GM21447 (cell line): ENCODE results near the gene TGM6.

Experiments
- ATAC-seq: cut with Tn5 transposase; IDR thresholded peaks from one replicate; pipeline ENCODE4 v1.9.1; 2021; ENCODE audit not compliant: unreplicated experiment

TGM6 gene

GRCh38 chr20:2451939-2452732 is 71.4 kb downstream of the TGM6 start:
- ATAC-seq = no peak

- ATAC-seq = no peak
Observed at GRCh38 chr20:2453792-2454191, 73.1 kb downstream of the TGM6 start.

DNA sequence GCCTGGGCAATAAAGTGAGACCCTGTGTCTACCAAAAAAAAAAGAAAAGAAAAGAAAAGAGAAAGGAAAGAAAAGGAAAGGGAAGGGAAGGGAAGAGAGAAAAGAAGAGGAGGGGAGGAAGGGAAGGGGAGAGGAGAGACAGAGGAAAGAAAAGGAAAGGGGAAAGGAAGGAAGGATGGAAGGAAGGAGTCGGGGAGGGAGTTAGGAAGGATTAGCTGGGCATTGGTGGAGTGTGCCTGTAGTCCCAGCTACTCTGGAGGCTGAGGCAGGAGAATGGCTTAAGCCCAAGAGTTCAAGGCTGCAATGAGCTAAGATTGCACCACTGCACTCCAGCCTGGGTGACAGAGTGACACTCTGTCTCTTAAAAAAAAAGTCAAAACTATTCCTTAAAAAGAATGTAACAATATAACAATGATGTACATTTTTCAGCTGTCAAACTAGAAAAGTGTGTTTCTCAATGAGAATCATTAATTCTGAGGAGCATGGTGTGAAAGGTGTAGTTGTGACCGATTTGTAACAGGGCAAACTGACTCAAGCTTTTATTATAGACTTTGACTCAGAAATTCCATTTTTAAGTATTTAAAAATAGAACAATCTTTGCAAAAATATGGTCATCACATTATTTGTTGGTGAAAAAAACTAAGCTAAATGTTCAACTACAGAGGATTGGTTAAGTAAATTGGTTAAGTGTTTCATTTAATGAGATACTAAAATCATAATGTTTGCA is 75.2 kb downstream of the TGM6 start:
- no peak for ATAC-seq

DNA sequence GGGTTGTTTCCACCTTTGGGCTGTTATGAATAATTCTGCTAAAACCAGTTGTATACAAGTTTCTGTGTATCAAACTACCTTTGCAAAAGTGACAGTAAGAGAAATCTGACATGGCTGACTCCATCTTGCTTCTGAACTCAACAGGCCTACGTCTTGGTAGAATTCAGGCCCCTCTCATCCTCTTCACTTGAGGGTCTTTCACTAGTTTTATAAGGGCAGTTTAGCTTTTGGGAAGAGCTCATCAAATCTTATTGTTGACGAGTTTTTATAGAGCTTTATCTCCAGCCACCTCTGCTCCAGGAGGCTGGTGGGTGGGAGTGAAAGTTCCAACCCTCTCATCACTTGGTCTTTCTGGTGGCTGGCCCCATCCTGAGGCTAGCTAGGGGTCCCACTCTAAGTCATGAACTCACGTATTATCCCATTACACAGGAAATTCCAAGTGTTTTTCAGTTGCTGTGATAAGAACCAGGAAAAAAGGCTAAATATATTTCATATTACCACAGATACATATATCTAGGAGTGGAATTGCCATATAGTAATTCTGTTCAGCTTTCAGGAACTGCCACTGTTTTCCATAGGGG is 78.3 kb downstream of the TGM6 start:
- ATAC-seq = no peak

DNA sequence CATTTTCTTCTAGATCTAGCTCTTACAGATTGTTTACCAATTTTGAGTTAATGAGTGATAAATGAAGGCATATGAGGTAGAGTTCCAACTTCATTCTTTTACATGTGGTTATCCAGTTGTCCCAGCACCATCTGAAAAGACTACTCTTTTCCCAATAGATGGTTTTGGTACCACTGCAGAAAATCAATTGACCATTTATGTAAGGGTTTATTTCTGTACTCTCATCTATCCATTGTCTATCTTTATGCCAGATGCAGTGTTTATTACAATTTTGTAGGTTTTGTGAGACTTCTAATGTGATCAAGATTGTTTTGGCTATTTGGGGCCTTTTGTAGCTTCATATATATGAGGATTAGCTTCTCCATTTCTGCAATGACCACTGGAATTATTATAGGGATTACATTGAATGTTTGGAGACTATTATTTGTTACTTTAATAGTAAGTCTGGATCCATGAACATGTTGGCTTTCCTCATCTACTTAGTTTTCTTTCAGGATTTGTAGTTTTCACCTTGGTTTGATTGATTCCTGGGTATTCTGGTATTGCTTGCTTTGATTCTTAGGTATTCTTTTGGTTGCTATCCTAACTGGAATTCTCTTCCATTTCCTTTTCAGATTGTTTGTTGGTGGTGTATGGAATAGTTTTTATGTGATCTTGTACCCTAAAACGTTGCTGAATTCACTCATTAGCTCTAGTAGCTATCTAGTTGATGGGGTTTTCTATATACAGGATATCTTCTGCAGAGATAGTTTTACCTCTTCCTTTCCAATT is 79.5 kb downstream of the TGM6 start:
- ATAC-seq = no peak

DNA sequence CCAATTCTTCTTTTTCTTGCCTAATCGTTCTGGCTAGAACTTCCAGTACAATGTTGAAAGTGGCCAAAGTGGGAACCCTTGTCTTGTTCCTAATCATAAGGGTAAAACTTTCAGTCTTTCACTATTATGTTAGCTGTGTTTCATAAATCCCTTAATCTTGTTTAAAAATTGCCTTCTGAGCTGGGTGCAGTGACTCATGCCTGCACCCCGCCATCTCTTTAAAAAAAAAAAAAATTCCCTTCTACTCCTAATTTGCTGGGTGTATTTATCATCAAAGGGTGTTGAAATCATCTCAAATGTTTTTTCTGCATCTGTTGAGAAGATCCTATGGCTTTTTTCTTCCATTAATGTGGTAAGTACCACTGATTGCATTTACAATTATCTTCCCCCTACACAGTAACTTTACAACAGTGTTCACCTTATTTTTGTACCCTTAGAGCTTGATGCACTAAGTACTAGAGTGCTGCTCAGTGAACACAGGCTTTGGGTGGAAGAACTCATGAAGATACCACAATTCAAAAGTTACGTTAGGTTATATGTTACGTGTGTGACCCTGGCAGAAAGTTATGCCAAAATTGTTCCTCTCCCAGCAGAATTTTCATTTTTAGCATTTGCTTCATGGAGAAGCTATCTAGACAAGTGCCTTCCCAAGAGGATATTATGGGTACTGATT is 80.2 kb downstream of the TGM6 start:
- ATAC-seq = no peak

DNA sequence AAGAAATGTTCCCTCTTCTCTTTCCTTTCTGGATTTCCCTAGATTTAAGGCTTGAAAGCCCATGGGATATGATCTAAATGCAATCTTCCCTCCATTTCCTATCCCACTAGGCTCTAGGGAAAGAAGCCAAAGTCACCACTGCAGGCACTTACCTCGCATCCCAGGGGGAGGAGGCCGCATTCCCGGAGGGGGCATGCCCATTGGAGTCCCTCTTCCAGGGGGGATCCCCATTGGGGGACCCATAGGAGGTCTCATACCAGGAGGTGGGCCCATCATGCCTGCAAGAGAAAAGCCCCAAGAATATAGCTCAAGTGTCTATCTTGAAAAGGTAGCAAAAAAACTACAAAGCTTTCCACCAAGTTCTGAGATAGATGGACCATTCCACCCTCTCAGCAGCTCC is 81.8 kb downstream of the TGM6 start:
- no peak for ATAC-seq

- no peak for ATAC-seq
Observed at GRCh38 chr20:2463616-2464365, 83.1 kb downstream of the TGM6 start.

GRCh38 chr20:2465100-2465499 is 84.4 kb downstream of the TGM6 start:
- no peak for ATAC-seq

DNA sequence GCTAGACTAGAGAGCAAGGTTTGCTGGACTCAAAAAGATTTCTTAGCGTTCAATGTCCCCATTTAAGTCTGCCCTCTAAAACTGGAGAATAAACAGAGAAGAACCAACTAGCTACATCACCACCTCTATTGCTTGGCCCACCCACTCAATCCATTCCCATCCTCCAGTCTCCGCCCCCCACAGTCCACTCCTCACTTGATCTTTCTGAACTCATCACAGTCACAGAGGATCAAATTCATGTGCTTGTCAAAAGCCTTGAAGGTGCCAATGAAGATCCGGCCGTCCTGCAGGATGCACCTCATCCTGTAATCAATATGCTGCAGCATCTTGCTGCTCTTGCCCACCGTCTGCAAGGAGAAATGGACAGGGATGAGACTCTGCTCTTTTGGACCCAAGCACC is 86.7 kb downstream of the TGM6 start:
- no peak for ATAC-seq

- no peak for ATAC-seq
Observed at GRCh38 chr20:2468581-2469407, 88.1 kb downstream of the TGM6 start.

DNA sequence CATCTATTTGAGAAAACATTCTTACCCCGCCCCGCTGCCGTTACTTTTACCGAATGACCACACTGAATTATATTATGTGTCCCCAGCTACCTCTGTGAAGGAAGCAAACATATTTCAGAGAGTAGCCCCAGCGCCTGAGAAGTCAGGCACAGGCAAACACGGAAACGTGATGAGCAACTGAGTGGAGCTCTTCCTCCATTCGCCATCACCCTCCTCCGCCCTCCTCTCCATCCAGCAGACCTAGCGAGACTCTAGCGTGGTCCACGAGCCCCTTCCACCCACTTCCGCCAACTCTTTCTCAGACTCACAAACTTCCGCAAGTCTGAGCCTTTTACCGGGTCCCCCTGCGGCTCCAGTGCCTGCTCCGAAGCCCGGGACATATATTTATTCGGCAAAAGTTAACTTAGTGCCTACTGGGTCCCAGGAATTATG is 89.3 kb downstream of the TGM6 start:
- peak; percentile 40 for ATAC-seq

GRCh38 chr20:2470423-2471193 is 89.9 kb downstream of the TGM6 start, which contains the start of gene SNRPB:
TSS of gene SNRPB (minus strand) at chr20:2470789. CDS start at chr20:2470690, 99 bp downstream.
- ATAC-seq = peak; percentile 96

DNA sequence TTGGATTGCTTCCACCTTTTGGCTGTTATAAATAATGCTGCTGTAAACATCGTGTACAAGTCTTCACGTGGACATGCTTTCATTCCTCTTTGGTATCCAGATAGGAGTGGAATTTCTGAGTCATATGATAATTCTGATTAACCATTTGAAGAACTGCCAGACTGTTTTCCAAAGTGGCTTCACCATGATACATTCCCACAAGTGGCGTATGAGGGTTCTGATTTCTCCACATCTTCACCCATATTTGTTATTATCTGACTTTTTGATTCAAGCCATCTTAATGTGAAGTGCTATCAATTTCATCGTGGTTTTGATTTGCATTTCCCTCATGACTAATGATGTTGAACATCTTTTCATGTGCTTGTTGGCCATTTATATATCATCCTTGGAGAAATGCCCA is 92.8 kb downstream of the TGM6 start:
- ATAC-seq = no peak

DNA sequence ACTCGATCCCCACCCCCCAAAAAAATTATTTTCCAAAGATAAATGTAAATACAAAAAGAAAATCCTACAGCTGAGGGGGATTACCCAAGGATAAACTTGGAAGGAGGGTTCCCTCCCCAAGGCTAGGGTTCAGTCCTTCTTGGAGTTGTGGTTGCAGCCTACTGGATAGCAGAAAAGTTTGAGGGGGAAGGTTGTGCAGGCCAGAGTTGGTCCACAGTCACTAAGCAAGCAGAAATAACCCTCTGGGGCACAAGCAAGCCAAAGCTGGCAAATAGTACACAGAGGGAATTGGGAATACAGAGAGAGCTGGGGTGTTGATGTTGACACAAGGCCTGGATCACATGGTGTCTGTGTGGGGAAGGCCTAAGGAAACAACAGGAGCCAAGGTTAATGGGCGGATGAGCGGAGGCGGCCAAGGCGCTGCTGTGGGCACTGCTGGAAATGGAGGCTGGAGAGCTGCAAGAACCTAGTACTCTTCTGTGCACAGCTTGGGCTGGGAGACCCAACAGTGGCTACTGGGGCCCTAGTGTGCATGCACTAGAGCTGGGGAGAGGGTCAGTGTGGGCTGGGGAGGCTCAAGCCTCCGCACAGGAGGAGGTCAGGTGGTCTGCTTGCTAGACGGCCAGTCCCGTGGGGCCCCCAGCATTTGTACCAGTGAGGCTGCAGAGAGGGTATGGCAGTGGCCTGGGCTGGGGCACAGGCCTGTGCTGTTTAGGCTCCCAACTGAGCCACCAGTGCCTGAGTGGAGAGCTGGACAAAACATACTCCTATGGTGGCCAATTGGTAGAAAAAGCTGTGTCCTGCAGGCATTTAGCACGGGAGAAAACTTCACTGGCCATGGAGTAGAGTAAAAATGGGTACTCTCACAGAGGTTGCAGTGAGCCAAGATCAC is 95.4 kb downstream of the TGM6 start:
- ATAC-seq = no peak

- ATAC-seq = no peak
Observed at GRCh38 chr20:2476742-2477615, 96.3 kb downstream of the TGM6 start.
